GM21717 (cell line): ENCODE measurements around the gene CAMK1G.

Experiments
- ATAC-seq: cut with Tn5 transposase; IDR thresholded peaks from one replicate; pipeline ENCODE4 v1.9.1; 2021; ENCODE audit warnings: mild to moderate bottlenecking, moderate library complexity; ENCODE audit not compliant: unreplicated experiment

The CAMK1G gene

GRCh38 chr1:209564849-209565248, 18.7 kb upstream of the CAMK1G start:
- ATAC-seq: no peak

- ATAC-seq: peak; percentile 89
Measured at GRCh38 chr1:209565759-209566678, 17.5 kb upstream of the CAMK1G start.

- ATAC-seq: no peak
Measured at GRCh38 chr1:209567698-209568175, 15.8 kb upstream of the CAMK1G start.

GRCh38 chr1:209569455-209570207, 13.9 kb upstream of the CAMK1G start:
- no peak for ATAC-seq

DNA sequence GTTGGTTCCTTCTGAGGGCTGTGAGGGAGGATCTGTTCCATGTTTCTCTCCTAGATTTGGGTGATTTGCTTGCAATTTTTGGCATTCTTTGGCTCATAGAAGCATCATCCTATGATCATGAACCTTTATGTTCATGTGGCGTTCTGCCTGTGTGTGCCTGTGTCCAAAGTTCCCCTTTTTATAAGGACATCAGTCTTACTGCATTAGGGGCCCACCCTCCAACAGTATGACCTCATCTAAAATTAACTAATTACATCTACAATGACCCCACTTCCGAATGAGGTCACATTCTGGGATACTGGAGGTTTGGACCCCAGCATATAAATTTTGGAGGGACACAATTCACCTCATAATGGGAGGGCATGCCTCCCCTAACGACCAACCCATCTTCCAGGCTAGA, 12.8 kb upstream of the CAMK1G start:
- ATAC-seq: no peak

- peak; percentile 75 for ATAC-seq
Measured at GRCh38 chr1:209576392-209577197, 6.9 kb upstream of the CAMK1G start.

GRCh38 chr1:209577346-209577745, 6.2 kb upstream of the CAMK1G start:
- no peak for ATAC-seq

GRCh38 chr1:209580577-209580976, 2.9 kb upstream of the CAMK1G start:
- ATAC-seq: no peak

DNA sequence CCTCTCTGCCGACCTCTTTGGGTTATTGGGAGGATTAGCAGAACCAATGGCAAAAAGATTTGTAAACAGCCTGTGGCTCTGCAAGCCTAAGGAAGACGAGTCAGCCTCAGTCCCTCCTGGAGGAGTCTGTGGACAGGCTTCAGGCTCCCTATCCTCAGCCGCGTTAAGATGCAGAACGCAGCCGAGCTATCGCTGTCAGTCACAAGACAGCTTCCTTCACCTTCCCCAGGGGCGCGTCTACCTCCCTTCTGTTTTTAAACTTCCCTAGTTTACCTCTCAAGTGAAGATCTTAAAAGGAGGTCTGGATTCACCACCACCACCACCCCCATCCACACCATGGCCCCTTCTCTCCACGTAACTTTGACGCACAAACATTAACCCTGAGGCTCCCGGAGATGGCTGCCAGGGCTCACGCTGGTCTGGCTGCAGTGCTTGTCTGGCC, 738 bp downstream of the CAMK1G start:
- ATAC-seq: no peak

DNA sequence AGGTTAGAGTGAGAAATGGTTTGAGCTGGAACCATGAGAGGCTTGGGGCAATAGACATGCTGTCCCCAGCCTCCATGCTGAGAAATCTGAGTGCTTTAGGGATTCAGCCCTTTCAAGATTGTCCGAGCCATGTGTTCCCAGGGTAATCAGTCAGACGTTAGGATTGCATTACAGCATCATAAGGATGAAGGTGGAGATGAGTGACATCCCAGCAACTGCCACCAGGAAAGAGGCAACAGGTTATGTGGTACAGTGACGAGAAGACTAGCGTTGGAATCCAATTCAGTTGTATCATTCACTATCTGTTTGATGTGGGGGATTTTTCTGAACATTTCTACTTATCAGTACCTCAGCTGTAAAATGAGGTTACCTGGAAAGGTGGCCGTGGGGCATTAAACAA, 1.7 kb downstream of the CAMK1G start:
- ATAC-seq: no peak

DNA sequence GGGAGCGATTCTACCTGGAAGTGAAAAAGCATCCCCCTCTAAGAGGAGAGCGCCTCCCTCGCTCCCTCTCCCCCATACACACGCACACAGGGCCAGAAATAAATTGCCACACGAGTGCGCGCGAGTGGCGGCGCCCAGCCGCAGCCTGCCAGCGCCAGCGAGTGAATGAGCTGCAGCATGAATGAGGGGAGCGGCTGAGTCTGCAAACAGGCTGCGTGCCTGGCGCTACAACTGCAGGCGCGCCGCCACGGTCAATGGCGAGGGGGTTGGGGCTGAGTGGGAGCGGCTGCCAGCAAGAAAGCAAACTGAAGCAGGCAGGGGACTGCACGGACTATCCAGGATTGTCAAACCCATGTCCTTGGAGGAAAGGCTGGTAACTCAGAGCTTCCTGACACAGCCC, 2.2 kb downstream of the CAMK1G start:
- ATAC-seq: no peak

DNA sequence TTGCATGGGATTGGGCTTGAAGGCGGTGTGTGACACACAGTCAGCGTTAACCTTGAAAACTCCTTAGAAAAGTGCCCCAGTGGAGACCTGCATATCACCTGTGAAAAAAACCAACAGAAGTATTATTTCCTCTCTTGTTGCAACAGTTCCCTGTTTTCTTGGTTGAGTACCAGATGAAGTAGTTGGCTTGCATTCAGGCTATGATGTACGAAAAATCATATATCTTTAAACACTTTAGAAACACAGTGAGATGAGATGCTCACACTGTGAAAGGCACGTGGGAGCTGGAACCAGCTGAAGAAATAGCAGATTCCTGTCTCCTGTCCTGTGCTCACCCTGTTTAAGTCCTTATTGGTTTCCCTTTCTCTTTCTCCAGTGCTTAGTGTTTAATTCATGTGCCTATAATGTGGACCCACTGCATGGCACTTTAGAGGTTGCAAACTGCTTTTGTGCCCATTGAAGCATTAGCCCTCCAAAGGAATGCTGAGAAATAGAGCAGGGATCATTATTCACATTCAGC, 2.8 kb downstream of the CAMK1G start:
- no peak for ATAC-seq

DNA sequence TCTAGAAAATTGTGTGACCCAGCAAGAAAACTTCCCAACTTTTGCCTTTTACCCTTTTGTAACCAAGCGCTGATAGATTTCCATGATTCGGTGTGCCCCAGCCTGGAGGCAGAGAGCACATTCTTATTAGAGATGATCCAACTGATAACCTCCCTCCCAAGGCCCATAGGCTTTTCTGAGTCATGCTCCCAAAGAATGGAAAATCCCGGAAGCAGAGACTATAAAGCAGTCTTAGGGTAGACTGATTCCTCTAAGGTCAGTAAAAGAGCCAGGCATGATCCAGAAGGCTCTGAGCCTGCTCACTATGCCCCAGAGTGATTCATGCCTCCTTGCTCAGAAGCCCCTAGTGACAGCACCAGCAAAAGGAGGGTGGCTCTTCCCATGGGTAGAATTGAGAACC, 4.3 kb downstream of the CAMK1G start:
- ATAC-seq: no peak

GRCh38 chr1:209589440-209589839, 5.9 kb downstream of the CAMK1G start:
- no peak for ATAC-seq

GRCh38 chr1:209589863-209590262, 6.3 kb downstream of the CAMK1G start:
- no peak for ATAC-seq

DNA sequence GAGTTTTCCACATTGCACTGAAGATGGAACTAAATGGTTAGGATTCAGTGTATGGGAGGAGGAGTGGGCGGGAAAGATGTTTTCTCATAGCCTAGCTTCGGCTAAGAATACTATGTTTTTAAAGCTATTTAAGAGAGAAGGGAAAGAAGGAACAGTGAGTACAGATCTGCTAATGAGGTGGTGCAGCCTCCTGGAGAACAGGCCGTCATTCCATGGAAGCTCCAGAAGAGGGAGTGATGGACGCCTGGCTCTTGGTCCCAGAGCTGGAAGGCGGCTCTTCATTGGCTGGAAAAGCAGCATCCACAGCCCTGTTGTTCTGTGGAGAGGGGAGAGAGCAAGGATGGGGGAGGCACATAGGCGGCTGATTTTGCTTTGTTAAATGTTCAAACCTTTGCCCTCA, 6.9 kb downstream of the CAMK1G start:
- no peak for ATAC-seq

DNA sequence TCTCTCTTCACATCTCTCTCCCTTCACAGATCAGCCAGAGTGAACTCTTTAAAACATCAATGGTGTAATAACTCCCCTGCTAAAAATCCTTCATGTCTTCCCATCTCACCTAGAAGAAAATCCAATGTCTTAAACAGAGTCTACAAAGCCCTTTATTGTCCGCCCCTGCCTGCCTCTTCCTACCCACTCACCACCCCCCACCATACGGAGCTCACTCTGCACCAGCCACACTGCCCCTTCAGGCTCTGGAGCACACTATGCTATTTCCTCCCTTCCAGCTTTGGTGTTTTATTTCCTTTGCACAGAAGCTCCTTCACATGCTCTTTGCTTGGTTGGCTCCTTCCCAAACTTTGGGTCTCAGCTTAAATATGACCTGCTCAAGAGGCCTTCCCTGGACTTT, 10.2 kb downstream of the CAMK1G start:
- ATAC-seq: no peak

DNA sequence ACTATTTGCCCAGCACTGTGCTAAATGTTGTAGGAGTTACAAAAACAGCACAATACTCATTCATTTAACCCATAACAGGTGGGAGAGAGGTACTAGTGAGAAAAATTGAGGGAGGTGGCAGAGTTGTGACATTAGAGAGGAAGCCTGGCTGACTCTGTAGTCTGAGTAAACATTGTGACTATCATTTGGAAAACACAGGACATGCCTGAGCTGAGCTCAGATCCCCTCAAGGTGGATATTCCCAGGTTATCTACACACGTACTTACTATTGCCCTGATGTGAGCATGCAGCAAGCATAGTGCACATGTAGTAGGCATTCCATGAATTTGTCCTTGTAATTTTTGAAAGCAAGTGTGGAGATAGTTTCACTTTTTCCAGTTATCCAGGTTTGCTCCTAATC, 10.9 kb downstream of the CAMK1G start:
- ATAC-seq: no peak

DNA sequence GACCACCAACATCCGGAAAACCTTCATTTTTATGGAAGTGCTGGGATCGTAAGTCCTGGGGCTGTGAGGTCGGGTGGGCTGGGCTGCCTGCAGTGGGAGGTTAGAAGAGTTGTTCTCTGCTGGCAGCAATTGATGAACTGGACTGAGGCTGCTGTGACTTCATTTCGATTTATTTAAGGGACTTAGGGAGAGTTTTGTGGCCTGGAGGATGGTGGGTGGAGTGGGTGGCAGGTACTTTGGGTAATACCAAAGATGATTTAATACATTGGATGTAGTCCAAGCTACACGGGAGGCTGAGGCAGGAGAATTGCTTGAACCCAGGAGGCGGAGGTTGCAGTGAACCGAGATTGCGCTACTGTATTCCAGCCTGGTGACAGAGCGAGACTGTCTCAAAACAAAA, 11.5 kb downstream of the CAMK1G start:
- ATAC-seq: no peak

DNA sequence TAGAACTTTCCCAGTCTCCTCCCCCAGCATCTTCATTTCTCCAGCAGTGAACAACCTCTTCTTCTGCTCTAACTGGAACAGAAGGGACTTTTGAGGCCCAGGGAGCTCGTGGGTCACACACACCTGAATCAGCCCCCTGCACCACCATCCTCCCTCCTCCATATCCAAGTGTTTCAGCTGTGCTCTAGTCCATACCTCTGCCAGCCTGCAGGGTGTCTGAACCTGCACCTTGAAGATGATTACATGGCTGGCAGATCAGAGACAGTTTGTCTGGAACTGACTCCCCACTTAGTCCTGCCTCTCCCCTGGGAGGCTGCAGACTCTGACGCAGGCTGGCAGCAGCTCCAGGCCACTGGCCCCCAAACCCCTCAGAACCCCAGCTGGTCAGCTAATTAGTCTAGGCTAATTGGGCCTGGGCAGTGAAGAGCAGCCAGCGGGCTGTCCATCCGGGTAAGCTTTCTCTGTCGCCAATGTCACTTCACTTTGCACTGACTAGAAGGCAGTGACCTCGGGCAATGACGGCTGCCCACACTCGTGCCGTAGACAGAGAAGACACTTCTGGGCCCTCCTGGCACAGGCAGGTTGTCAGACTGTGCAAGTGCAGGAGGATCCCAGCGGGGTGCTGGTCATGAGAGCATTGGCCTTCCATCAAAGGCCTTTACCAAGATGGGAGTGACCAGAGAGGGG, 12.2 kb downstream of the CAMK1G start:
- ATAC-seq: no peak
